ENCODE results near the gene ALDH2. TPM values are rescaled to one million over a fixed set of nuclear protein-coding genes. Genes with fewer than 3 reads are reported as not detected.

The ALDH2 gene
- total and polyA plus RNA-seq, 2 donors = 13.0 to 219 TPM

DNA sequence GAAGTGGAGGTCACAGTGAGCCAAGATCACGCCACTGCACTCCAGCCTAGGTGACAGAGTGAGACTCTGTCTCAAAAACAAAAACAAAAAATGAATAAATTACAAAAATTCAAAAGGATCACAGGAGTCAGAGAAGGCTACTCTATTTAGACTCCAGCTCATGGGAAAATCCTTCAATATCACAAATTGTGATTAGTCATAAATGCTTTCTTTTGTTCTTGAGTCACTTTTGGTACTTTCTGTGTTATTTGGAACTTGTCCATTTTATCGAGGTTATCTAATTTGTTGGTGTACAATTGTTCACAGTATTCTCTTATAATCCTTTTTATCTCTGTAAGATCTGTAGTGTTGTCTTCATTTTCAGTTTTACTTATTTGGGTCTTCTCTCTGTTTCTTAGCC, 18.9 kb downstream of the ALDH2 start:
- 86% methylated on average over 2 of the region's 2 CpGs for WGBS
- Histone ChIP-seq H3K27ac (ENCODE audit: low read depth) (no peak overlapping the region), H3K4me3 (ENCODE audit: low read depth, low read length) (no peak overlapping the region), H3K4me1 (ENCODE audit: insufficient read depth) (no peaks in the 10 kb centered on the region), H3K36me3 (ENCODE audit: insufficient read depth) (peaks cover 2% of the 10 kb centered on the region)
- DNase-seq (ENCODE audit: extremely low spot score) = no peak

GRCh38 chr12:111788178-111788654, 21.5 kb downstream of the ALDH2 start:
- Histone ChIP-seq H3K36me3 (ENCODE audit: insufficient read depth) (peaks cover under 1% of the 10 kb centered on the region), H3K4me3 (ENCODE audit: low read depth, low read length) (no peak overlapping the region), H3K4me1 (ENCODE audit: insufficient read depth) (no peaks in the 10 kb centered on the region), H3K27ac (ENCODE audit: low read depth) (no peak overlapping the region)
- WGBS = 52% methylated on average over 8 of the region's 8 CpGs
- no peak for DNase-seq (ENCODE audit: extremely low spot score)

DNA sequence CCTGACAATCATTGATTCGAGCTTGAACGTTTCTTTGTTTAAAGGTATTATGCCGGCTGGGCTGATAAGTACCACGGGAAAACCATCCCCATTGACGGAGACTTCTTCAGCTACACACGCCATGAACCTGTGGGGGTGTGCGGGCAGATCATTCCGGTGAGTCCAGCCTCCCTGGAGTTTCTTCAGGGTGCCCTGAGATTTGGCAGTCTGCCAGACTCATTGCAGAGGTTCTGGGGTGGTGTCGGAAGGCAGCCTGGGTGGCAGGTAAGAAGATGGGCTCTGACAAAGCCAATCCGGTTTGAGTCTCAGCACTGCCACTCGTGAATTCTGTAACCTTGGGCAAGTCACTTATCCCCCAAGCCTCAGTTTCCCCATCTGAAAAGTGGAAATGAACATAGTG, 23.0 kb downstream of the ALDH2 start:
- Histone ChIP-seq H3K36me3 (ENCODE audit: insufficient read depth) (no peaks in the 10 kb centered on the region), H3K27ac (ENCODE audit: low read depth) (no peak overlapping the region), H3K4me1 (ENCODE audit: insufficient read depth) (no peaks in the 10 kb centered on the region), H3K4me3 (ENCODE audit: low read depth, low read length) (no peak overlapping the region)
- DNase-seq (ENCODE audit: extremely low spot score) = no peak
- WGBS = 87% methylated on average over 11 of the region's 11 CpGs

DNA sequence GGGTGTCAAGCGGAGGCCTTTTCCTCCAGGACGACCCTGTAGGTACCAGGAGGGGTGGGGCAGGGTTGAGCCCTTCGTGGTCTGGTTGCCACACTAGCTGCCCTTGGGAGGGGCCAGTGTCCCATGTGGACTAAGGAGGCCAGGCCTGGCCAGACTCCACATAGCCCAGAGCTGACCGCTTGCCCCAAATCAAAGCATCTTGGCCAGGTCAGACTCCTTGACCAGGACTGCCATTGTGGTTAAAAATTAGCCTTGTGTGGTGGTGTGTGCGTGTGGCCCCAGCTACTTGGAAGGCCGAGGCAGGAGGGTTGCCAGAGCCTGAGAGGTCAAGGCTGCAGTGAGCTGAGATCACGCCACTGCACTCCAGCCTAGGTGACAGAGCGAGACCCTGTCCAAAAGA, 24.8 kb downstream of the ALDH2 start:
- H3K27ac ChIP-seq (ENCODE audit: low read depth) = no peak overlapping the region
- H3K4me3 ChIP-seq (ENCODE audit: low read depth, low read length) = no peak overlapping the region
- no peaks in the 10 kb centered on the region for H3K36me3 ChIP-seq (ENCODE audit: insufficient read depth)
- no peak for DNase-seq (ENCODE audit: extremely low spot score)
- H3K4me1 ChIP-seq (ENCODE audit: insufficient read depth) = no peaks in the 10 kb centered on the region
- WGBS = 90% methylated on average over 8 of the region's 8 CpGs

- Histone ChIP-seq H3K4me1 (ENCODE audit: insufficient read depth) (no peaks in the 10 kb centered on the region), H3K4me3 (ENCODE audit: low read depth, low read length) (no peak overlapping the region), H3K36me3 (ENCODE audit: insufficient read depth) (no peaks in the 10 kb centered on the region), H3K27ac (ENCODE audit: low read depth) (no peak overlapping the region)
- DNase-seq (ENCODE audit: extremely low spot score) = no peak
- WGBS = 86% methylated on average over 27 of the region's 27 CpGs
Observed at GRCh38 chr12:111792155-111792855, 25.6 kb downstream of the ALDH2 start.

DNA sequence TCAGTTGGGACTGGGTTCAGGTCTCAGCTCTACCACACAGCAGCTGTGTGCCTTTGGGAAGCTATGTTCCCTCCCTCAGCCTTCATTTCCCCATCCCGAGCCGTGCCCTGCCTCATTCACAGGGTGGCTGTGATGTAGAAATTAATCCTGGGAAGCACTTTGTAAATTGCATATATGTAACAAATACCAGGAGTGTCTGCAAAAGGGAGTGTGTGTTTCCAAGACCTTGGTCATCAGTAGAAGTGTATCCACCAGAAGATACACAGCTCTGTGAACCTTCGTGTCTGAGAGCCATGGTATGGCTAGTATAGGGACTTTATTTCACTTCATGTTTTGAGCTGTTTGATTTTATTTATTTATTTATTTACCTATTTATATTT, 26.1 kb downstream of the ALDH2 start:
- Histone ChIP-seq H3K36me3 (ENCODE audit: insufficient read depth) (no peaks in the 10 kb centered on the region), H3K27ac (ENCODE audit: low read depth) (no peak overlapping the region), H3K4me1 (ENCODE audit: insufficient read depth) (no peaks in the 10 kb centered on the region), H3K4me3 (ENCODE audit: low read depth, low read length) (no peak overlapping the region)
- WGBS = 85% methylated on average over 3 of the region's 3 CpGs
- no peak for DNase-seq (ENCODE audit: extremely low spot score)

DNA sequence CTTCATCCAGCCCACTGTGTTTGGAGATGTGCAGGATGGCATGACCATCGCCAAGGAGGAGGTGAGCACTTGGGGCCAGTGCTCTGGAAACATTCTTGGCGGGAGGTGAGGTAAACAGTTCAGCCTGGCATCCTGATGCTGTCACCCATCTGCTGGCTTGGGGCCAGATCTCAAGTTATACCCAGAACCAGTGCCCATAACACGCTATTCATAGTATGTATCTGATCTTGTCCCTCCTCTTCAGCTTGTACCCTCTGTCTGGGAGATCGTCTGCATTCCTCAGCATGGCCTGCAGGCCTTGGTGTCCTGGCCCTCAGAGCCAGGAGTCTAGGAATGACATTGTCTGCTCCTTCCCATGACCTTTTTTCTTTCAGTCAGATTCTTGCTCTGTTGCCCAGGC, 31.4 kb downstream of the ALDH2 start:
- H3K27ac ChIP-seq (ENCODE audit: low read depth) = no peak overlapping the region
- H3K4me3 ChIP-seq (ENCODE audit: low read depth, low read length) = no peak overlapping the region
- H3K4me1 ChIP-seq (ENCODE audit: insufficient read depth) = no peaks in the 10 kb centered on the region
- DNase-seq (ENCODE audit: extremely low spot score) = no peak
- no peaks in the 10 kb centered on the region for H3K36me3 ChIP-seq (ENCODE audit: insufficient read depth)
- WGBS = 86% methylated on average over 4 of the region's 4 CpGs

DNA sequence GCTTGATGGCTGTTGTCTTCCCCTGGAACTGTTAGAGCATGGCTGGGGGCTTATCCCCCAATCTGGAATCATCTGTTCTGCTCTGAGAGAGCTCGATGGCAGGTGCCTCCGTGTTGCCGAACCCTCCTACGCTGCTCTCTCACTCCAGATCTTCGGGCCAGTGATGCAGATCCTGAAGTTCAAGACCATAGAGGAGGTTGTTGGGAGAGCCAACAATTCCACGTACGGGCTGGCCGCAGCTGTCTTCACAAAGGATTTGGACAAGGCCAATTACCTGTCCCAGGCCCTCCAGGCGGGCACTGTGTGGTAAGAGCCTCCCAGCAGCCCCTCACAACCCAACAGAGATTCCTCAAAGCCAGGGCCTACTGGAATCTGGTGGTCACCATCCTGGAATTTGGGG, 33.0 kb downstream of the ALDH2 start:
- 93% methylated on average over 9 of the region's 9 CpGs for WGBS
- H3K36me3 ChIP-seq (ENCODE audit: insufficient read depth) = peaks cover 2% of the 10 kb centered on the region

GRCh38 chr12:111803038-111803626, 36.4 kb downstream of the ALDH2 start:
- no peak overlapping the region for H3K27ac ChIP-seq (ENCODE audit: low read depth)
- no peaks in the 10 kb centered on the region for H3K4me1 ChIP-seq (ENCODE audit: insufficient read depth)
- DNase-seq (ENCODE audit: extremely low spot score) = no peak
- no peak overlapping the region for H3K4me3 ChIP-seq (ENCODE audit: low read depth, low read length)
- H3K36me3 ChIP-seq (ENCODE audit: insufficient read depth) = peaks cover 2% of the 10 kb centered on the region
- 92% methylated on average over 6 of the region's 6 CpGs for WGBS

More for the DNA sequence above, 33.0 kb downstream of the ALDH2 start:
- Histone ChIP-seq H3K27ac (ENCODE audit: low read depth) (no peak overlapping the region), H3K4me3 (ENCODE audit: low read depth, low read length) (no peak overlapping the region), H3K4me1 (ENCODE audit: insufficient read depth) (no peaks in the 10 kb centered on the region)
- DNase-seq (ENCODE audit: extremely low spot score) = no peak

DNA sequence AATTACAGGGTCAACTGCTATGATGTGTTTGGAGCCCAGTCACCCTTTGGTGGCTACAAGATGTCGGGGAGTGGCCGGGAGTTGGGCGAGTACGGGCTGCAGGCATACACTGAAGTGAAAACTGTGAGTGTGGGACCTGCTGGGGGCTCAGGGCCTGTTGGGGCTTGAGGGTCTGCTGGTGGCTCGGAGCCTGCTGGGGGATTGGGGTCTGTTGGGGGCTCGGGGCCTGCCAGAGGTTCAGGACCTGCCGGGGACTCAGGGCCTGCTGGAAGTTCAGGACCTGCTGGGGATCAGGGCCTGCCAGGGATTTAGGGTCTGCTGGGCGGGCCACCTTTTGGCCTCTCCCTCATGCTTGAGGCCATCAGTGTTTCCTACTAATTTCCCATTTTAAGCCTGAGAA, 37.1 kb downstream of the ALDH2 start:
- no peak for DNase-seq (ENCODE audit: extremely low spot score)
- Histone ChIP-seq H3K4me1 (ENCODE audit: insufficient read depth) (no peaks in the 10 kb centered on the region), H3K36me3 (ENCODE audit: insufficient read depth) (peaks cover 2% of the 10 kb centered on the region), H3K4me3 (ENCODE audit: low read depth, low read length) (no peak overlapping the region), H3K27ac (ENCODE audit: low read depth) (no peak overlapping the region)
- 98% methylated on average over 8 of the region's 8 CpGs for WGBS

DNA sequence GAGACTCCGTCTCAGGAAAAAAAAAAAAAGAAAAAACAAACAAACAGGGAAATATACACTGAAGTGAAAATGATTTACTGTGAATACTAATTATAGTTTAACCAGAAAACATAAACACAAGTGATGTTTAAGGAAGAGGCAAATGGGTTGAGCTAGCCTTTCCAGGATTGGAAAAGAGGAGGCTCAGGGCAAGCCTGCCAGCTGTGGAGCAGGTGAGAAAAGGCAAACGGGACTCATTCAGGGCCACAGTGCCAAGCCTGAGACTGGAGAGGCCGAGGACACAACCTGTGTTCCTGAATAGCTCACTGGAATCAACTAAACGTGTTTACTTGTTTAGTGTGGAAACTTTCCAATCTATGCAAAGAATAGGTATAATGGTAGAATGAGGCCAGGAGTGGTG, 39.6 kb downstream of the ALDH2 start:
- DNase-seq (ENCODE audit: extremely low spot score) = no peak
- 90% methylated on average over 4 of the region's 4 CpGs for WGBS
- Histone ChIP-seq H3K27ac (ENCODE audit: low read depth) (no peak overlapping the region), H3K36me3 (ENCODE audit: insufficient read depth) (peaks cover 2% of the 10 kb centered on the region), H3K4me3 (ENCODE audit: low read depth, low read length) (no peak overlapping the region), H3K4me1 (ENCODE audit: insufficient read depth) (no peaks in the 10 kb centered on the region)

DNA sequence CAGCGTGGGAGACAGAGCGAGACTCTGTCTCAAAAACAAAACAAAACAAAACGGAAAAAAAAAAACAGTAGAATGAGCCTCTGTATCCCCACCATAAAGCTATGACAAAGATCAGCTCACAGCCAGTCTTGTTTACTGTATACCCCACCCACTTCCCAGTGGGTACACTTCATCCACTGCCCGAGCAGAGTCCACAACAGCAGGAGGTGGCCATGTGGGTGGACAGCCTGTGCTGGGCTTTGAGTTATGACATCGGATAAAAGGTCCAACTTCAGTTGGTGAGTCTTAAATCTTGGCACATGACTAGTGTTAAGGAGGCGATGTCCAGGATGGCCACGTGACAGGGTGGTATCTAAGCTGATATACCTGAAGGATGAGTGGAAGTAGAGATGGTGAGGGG, 40.5 kb downstream of the ALDH2 start:
- WGBS = 79% methylated on average over 7 of the region's 7 CpGs
- no peak for DNase-seq (ENCODE audit: extremely low spot score)
- Histone ChIP-seq H3K4me3 (ENCODE audit: low read depth, low read length) (no peak overlapping the region), H3K27ac (ENCODE audit: low read depth) (no peak overlapping the region), H3K36me3 (ENCODE audit: insufficient read depth) (peaks cover 2% of the 10 kb centered on the region), H3K4me1 (ENCODE audit: insufficient read depth) (no peaks in the 10 kb centered on the region)

GRCh38 chr12:111812881-111813741, 46.4 kb downstream of the ALDH2 start:
- H3K27ac ChIP-seq (ENCODE audit: low read depth) = no peak overlapping the region
- DNase-seq (ENCODE audit: extremely low spot score) = peak; percentile 53
- H3K36me3 ChIP-seq (ENCODE audit: insufficient read depth) = no peaks in the 10 kb centered on the region
- H3K4me3 ChIP-seq (ENCODE audit: low read depth, low read length) = no peak overlapping the region
- 14% methylated on average over 13 of the region's 13 CpGs for WGBS
- H3K4me1 ChIP-seq (ENCODE audit: insufficient read depth) = no peaks in the 10 kb centered on the region
